CD4-positive, alpha-beta T cell treated with Interferon alpha-2 for 1 hour (primary cell): ENCODE measurements around the gene EGR2.

Source experiments
- DNase-seq, 2 donors: peaks; one replicate each; pipeline ENCODE4 v3.0.0-alpha.2; 2020 to 2022

EGR2 gene

DNA sequence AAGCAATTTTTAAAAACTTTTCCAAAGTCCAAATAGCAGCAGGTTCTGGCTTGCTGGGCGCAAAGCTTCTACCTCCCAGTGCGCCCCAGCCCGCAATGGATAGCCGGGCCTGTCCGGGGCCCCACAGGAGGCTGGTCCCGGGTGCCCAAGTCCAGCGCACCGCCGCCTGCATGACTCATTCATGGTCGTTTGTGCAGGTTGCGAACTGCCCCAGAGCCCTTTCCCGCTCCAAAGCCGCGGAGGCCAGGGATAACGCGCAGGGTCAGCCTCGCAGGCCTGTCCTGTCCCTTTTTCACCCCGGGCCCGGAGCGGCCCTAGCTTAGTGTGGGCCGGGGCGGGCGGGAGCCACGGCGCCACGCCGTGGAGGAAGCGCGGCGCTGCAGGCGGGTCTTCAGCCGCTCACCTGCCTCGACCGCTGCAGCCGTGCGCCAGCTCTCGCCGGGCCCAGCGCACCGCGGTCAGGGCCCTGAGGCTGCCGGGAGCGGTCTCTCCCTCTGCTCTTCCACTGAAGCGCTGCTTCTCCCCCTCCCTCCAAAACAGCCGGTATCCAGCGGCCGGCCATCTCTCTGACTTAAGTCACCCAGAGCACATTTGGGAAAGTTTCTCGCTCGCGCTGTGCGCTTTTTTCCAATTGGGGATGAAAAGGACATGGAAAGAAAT lies 1.7 kb upstream of the EGR2 start:
- DNase-seq: peak; percentile 72 to 77

DNA sequence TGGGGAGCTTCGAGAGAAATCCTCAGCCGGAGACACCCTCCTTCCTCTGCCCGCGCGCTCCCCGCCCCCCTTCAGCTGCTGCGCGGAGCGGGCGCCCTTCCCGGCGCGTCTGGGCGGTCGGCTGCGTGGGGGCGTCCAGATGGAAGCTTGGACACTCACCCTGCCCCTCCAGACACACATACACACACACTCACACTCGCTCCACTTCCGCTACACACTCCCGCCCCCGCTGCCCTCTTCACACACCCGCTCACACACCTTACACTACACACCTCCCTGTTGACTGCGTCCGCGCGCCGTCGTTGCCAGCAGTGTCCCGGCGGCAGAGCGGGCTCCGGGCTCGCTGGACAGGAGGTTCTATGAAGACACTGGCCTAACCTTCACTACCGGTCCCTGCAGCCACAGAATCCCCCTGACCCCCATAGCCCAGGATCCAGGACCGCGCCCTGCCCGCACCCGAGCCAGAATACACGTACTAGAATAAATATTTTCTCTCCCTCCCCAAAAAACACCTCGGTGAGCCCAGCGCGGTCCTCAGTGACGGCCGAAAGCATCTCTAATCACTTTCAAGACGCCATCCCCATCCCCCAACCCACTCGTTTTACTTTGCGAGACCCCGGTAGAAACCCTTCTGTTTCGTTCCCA lies 1.1 kb upstream of the EGR2 start:
- peak in 1 of 2 donors; percentile 26 for DNase-seq

DNA sequence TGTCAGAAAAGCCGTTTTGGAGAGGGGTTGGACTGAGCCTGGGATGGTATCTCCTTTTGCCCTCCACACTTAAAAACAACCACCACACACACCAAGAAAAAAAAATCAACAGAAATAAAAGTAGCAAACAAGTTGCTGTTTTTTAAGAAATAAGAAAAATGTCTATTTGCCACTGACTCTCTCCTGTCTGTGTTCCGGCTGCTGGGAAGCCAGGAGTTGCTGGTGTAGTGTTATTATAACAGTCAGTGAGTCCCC lies 163 bp downstream of the EGR2 start:
- no peak for DNase-seq

DNA sequence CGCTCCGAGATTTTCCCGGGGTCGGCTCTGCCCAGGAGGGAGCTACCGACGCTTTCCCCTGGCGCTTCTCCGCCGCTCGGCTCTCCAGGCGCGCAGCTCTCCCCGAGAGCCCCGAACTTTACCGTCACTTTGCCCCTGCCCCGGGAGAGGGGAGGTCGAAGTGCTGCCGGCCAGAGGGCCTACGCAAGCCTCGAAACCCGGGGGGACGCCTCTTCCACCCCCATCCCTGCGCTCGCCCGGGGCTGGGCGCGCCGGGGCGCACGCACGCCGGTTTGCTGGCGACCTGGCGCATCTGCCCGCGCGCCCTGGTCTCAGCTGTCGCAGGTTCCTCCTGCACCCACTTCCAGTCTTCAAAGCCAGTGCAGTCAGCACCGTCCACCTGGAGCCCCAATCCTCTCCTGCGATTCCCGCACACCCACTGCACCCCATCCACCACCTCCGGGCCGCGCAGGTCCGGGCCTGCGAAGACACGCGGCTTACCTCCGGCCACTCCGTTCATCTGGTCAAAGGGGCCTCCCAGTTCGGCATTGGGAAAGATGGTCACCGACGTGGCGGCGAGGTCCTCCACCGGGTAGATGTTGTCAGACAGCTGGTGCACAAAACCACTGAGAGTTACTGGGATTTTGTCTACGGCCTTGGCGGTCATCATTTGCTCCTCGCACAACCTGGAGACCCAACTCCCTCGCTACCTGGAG lies 638 bp downstream of the EGR2 start:
- peak in 1 of 2 donors; percentile 30 for DNase-seq

DNA sequence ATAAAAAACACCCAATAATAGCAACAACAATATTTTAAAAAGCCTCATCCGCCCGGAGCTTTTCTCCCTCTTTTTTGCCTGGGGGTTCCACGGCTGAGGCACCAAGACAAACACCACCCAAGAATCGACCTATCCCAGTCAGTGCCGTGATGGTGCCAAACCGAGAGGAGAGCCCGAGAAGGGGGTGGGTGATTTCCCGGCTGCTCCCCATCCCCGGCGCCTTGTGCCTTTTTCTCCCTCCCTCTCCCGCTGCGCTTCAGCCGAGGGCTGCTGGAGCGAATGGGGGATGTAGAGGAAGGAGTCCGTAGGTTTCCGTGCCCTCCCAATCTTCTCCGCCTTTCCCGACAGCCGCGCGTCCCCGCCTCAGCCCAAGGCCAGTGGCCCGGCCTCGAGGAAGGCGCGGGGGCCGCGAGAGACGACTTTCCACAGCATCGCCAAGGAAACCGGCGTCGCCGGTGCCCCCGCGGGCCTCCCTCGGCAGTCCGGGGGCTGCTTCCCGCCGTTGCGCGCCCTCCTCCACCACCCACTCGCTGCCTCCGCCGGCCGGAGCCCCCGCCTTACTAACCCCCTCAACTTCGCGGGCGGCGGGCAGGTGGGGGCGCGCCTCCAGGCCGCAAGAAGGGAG lies 1.3 kb downstream of the EGR2 start:
- DNase-seq: no peak

DNA sequence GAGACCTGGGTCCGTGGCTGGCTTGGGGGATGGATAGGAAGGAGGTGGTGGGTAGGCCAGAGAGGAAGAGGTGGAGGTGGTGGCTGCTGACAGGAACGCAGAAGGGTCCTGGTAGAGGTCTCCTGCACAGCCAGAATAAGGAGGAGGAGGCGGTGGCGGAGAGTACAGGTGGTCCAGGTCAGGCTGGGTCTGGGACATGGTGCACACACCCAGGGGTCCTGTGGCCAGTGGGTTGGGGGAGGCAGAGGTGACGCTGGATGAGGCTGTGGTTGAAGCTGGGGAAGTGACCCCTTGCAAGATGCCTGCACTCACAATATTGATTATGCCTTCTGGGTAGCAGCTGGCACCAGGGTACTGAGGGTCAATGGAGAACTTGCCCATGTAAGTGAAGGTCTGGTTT lies 2.2 kb downstream of the EGR2 start:
- DNase-seq: no peak

DNA sequence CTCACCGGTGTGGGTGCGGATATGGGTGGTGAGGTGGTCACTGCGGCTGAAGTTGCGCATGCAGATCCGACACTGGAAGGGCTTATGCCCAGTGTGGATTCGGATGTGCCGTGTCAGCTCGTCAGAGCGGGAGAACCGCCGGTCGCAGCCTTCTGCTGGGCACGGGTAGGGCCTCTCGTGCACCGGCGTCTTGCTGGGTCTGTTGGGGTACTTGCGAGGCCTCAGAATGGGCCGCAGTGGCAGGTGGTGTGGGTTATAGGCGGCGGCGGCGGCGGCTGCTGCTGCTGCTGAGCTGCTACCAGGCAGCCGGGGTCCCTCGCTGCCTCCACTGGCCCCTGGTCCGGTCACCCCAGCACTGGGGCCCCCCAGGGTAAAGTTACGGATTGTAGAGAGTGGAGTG lies 2.7 kb downstream of the EGR2 start:
- no peak for DNase-seq

DNA sequence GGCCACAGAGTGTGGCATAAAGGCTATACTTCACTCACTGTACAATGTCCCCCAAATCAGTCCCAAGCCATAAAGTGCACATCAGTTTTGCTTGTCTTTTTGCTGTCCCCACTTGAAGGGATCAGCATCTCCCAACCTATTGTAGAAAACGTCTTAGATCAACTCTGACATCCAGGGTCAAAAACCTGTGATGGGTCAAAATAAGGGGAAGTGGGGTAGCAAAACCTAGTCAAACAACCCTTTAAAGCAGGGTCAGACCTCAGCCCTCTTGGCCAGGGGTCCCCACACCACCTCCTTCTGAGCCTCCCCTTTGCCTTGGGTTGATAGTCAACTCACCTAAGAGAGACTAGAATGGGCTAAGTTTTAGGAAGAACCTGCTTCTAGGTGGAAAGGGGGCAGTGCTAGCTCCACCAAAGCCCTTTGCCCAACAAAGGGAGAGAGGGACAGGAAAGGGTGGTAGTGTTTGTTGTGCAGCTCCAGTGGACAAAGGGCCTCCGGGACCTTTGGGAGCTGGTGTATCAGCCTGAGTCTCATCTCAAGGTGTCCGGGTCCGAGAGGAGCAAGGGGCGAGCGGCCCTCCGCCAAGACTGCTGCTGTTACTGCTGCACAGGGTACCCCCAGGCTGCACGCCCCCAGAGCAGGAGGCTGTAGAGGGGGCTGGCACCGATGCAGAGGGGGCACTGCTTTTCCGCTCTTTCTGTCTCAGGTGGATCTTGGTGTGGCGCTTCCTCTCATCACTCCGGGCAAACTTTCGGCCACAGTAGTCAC lies 3.3 kb downstream of the EGR2 start:
- DNase-seq: no peak

DNA sequence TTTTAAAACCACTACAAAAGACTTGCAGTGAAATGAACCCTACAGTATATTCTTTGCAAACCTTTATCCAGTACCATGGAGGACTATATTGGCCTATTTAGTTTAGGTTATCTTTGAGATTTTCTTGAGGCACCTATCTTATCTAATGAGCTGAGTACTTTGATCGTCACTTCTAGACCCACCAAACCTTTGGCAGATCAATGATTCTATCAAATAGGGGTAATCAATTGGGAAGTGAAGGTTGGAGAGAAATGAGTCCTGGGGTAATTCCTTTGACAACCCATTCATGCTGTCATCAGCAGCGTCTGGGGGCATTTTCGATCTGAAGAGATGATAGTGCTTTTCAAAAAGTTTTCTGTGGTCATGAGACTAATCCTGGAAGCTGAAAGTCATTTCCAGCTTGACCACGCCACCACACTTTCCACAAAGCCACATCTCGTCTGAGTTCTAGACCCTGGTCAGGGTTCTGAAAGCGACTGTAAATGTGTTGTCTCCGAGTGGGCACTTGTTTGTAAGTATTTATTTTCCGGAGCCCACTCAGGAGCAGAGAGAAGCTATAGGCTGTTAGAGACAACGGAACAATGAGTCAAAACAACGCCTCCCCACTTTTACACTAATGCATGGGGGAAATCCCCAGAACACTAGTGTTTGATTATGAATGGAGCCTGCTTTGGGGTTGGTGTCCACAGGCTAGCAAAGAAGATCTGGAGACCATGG lies 4.8 kb downstream of the EGR2 start:
- DNase-seq: peak; percentile 18 to 48

DNA sequence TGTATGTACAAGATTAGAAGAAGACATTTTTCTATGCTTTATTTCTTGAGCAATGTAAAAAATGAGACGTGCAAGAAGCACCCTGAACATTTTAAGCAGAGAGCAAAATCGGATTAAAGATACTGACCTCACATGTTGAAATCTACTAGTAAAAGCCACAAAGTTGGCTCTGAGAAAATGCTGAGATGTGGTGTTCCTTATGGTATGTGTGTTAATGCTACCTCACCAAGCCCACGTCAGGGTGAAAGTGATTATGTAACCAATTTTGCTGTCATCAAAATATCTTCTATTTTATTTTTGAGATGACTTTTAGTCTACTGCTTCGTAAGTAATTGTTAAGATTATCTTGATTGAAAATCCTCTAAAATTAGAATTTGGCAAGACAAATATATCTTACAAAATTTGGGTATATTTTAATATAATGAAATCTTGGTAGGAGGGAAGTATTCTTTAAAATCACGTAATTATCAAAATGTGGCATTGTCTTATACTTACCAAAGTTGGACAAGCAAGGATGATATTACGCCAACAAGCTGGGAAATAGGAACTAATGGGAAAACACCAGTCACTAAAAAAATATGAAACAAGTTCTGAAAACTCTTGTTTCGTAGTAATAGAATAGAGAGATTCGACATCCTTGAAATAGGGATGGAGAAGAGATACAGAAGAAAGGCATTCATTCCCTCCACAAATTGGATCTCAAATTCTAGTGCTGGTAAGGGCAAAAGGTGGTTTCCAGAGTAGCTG lies 5.8 kb downstream of the EGR2 start:
- no peak for DNase-seq

DNA sequence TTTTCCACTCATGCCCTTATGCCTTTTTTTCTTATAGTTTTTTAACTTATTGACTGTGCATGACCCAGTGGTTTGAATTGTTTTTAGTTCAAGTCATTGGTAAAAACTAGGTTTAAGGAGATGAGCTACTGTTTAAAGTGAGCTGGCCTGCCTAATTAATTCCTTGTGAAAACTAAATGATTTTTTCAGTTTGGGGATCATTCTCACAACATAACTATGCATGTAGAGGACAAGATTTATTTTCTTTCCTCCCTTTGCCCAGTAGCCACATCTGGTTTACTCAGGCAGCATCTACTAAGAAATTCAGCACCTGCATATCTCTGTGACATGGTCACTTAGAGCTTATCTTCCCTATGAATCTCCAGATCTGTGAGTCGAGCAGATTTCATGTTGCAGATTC lies 9.9 kb downstream of the EGR2 start:
- no peak for DNase-seq

DNA sequence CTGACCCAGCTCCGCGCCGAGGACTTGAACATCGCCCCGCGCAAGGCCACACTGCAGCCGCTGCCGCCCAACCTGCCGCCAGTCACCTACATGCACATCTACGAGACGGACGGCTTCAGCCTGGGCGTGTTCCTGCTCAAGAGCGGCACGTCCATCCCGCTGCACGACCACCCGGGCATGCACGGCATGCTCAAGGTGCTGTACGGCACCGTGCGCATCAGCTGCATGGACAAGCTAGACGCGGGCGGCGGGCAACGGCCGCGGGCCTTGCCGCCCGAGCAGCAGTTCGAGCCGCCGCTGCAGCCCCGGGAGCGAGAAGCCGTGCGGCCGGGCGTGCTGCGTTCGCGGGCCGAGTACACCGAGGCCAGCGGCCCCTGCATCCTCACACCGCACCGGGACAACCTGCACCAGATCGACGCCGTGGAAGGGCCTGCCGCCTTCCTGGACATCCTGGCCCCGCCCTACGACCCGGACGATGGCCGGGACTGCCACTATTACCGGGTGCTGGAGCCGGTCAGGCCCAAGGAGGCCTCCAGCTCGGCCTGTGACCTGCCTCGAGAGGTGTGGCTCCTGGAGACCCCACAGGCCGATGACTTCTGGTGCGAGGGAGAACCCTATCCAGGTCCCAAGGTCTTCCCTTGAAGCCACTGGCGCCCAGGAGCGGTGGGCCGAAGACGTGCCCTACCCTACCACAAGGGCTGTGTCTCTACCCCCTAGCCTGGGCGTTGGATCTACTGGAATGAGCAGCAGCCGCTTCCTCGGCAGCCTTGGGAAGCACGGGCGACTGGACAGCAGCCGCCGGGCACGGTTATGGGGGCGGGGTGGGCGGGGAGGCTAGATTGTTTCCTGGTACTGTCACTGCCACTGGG lies 10.7 kb downstream of the EGR2 start:
- no peak for DNase-seq

DNA sequence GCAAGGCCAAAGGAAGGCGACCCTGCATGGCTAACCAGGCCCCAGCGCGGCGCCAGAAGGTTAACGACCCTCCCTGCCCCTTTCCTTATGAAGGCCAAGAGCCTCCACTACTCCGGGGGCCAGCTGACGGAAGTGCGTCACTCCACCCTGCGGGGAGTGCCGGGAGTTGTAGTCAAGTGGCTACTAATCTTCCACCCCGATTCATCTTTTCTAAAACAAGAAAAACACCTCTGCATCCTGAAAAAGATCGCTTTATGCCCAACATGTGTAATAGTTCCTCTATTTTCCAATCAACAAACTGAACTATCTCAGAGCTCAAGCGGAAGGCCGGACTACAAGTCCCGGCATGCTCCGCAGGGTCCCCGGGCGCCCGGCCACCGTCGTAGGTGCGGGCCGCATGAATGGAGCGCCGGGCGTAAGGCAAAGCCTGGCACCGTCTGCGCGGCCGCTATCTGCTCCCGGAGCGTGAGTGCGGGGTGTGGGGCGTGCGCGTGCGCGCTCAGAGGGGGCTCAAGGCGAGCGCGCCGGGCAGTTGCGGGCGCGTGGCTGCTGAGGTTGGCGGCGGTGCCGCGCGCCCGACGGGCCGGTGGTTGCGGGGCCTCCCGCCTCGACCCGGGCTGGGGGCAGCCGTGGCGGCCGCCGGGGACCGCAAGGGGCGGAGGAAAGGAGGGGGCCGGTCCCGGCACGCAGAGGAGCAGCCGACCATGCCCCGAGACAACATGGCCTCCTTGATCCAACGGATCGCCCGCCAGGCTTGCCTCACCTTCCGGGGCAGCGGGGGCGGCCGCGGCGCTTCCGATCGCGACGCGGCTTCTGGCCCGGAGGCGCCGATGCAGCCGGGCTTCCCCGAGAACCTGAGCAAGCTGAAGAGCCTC lies 11.6 kb downstream of the EGR2 start, which contains the start of gene ADO:
Gene ADO, plus strand, starts transcription at position 365 of the 875 bp plus-strand sequence. Its CDS starts 340 bp downstream, at position 705.
- peak; percentile 77 to 83 for DNase-seq

DNA sequence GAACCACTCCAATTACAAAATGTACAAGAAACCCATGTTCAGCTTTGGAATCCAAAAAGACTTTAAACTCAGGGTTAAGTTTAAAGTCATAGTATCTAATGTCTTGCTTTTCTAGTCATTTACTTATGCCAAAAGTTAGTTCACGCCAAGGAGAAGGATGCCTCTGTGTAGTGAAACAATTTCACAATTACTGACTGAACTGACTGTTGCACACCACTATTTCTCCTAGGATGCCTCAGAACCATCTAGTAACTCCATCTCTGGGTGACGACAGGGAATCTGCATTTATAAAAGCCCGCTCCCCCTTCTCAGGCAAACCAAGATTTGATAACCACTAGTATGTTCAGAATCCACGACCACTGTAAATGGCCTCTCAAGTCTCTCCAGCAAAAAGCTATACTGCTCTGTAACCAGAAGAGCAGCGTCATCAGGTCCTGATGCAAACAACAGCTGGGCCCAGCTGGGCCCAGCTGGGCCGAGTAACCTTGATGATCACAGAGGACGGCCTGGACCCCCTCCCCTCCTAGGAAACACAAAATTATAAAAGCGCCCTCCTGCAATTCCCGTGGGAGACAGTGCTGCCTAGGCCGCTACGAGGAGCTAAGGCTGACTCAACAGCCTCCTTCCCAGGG lies 12.3 kb downstream of the EGR2 start:
- no peak for DNase-seq

DNA sequence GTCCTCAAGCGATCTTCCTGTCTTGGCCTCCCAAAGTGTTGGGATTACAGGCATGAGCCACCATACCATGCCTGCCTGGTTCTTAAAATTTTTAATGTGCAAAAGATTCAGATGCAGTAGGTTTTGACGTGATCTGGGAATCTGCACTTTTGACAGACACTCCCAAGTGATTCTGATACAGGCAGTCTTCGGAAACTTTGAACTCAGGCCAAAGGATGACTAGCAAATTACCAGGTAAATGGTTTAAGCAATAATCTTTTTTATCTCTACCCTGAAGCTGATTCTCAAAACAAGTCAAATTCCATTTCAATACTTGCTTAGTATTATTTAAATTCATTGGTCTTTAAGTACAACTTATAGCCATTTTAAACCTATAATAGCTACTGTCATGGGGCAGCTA lies 14.3 kb downstream of the EGR2 start:
- no peak for DNase-seq

DNA sequence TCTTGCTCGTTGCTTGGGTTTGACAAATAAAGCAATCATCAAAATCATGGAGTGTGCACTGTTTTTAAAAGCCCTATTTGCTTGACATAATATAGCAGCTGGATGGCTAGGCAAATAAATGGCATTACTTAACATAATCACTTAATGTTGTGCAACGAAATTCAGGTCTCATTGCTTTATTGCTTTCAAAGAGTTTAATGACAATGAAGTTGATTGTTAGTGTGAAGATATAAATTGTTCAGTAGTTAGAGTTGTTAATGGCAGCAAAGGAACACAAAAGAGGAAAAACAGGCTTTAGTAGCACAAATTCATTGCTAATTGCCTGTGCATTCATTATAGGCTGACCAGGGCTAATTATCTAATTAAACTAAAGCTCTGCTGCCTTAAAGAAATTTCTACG lies 19.3 kb downstream of the EGR2 start:
- no peak for DNase-seq

DNA sequence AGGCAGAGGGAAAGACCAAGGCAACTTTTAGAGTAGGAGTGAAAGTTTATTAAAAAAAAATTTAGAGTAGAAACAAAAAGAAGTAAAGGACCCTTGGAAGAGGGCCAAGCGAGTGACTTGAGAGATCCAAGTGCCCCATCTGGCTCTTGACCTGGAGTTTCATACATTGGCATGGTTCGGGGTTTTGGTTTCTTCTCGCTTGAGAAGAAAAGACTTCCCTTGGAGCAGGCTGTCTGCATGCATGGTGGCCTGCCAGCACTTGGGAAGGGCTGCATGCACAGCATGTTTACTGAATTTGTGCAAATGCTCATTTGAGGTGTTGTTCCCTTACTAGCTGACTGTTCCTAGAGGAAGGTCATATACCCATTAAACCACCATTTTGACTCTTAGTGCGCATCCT lies 20.4 kb downstream of the EGR2 start:
- no peak for DNase-seq

DNA sequence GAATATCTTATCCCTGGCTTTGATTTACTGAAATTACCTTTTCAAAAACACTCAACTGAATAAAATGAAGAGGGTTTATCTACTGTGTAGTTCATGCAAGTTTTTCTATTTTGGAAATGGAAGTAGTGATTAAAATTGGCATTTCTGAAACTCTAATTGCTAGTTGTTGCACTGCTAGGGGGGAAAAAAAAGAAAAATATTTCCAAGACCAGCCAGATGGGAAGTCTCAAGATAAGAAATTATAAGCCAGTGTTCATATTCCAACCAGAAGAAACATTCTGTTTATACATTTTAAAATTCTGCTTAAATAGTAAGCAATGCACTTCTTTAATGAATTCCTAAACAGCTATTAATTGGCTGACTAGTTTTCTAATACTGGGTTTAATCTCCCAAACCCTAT lies 21.1 kb downstream of the EGR2 start:
- DNase-seq: no peak

DNA sequence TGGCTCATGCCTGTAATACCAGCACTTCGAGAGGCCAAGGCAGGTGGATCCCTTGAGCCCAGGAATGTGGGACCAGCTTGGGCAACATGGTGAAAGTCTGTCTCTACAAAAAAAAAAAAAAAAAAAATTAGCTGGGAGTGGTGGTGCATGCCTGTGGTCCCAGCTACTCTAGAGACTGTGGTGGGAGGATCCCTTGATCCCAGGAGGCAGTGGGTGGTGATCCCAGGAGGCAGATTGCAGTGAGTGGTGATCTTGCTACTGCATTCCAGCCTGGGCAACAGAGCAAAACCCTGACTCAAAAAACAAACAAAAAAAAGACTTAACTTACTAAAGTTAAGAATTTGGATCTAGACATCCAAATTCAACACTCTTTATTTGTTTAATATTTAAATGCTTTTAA lies 21.9 kb downstream of the EGR2 start:
- DNase-seq: no peak
